GM12878 (cell line): ENCODE data around the gene ITPKB. TPM values are rescaled to one million over a fixed set of nuclear protein-coding genes. Genes with fewer than 3 reads are reported as not detected.

Experiments used
- ATAC-seq: fragments of 200-7000 bp; cut with Tn5 transposase; 3 replicates; pipeline ENCODE4 v1.9.1; 2020; ENCODE audit warnings: mild to moderate bottlenecking, moderate library complexity
- BruUV-seq: library from RNA; stranded (reverse); fragments of 400-500 nt; replicated peaks from 2 replicates; lab custom pipeline; 2021; lab: Mats Ljungman, UMichigan
- CTCF ChIA-PET: fragments of 300-600 bp; sonication (Branson Sonifier 250); formaldehyde crosslinking; extraction: SDS; loops from one replicate; lab custom pipeline; 2021; ENCODE audit warnings: inconsistent platforms; lab: Yijun Ruan, JAX
- POLR2A ChIA-PET: fragments of 350-600 bp; formaldehyde crosslinking; extraction: SDS; loops from one replicate; lab custom pipeline; 2021; ENCODE audit warnings: inconsistent platforms; lab: Charles Lee
- RAD21 ChIA-PET: fragments of 300-600 bp; sonication (Branson Sonifier 250); formaldehyde crosslinking; loops from one replicate; lab custom pipeline; 2023; ENCODE audit warnings: antibody characterized with exemption; ENCODE audit not compliant: unreplicated experiment; lab: Charles Lee
- SMC1A ChIA-PET: fragments of 300-600 bp; sonication (Branson Sonifier 250); formaldehyde crosslinking; loops from one replicate; lab custom pipeline; 2023; ENCODE audit not compliant: unreplicated experiment, uncharacterized antibody; lab: Charles Lee
- DNase-seq: peaks from one replicate; pipeline ENCODE4 v3.0.0-alpha.2; 2011; ENCODE audit warnings: low read depth, low spot score
- FAIRE-seq: peaks from 3 replicates; lab custom pipeline; 2011; peaks lifted over from hg19 to GRCh38; lab: Jason Lieb, UNC
- H2AFZ ChIP-seq: 2 replicates; pipeline ENCODE4 v1.6.0; 2011; ENCODE audit warnings: low read depth, low read length, control low read depth; ENCODE audit not compliant: control insufficient read depth
- H3K27ac ChIP-seq: 2 replicates; pipeline ENCODE4 v1.5.1; 2011; ENCODE audit warnings: control low read depth; ENCODE audit not compliant: control insufficient read depth, insufficient read depth
- H3K27me3 ChIP-seq, 2 experiments: replicated peaks in 1 of 2; 2 replicates each; pipeline versions ENCODE4 v1.6.0 to v1.6.1; 2011; ENCODE audit warnings: low read length in 1 of 2; ENCODE audit not compliant: control insufficient read depth in 2 of 2, insufficient read depth in 2 of 2
- H3K36me3 ChIP-seq, 2 experiments: 2 replicates each; pipeline ENCODE4 v1.5.1; 2011; ENCODE audit warnings: low read length in 1 of 2; ENCODE audit not compliant: control insufficient read depth in 2 of 2, insufficient read depth in 2 of 2
- H3K4me1 ChIP-seq: 2 replicates; pipeline ENCODE4 v1.6.1; 2011; ENCODE audit warnings: mild to moderate bottlenecking, low read length, moderate library complexity, mixed read lengths; ENCODE audit not compliant: control insufficient read depth, insufficient read depth
- H3K4me2 ChIP-seq: 2 replicates; pipeline ENCODE4 v1.6.0; 2011; ENCODE audit warnings: control low read depth; ENCODE audit not compliant: control insufficient read depth, insufficient read depth
- H3K4me3 ChIP-seq: fragments of 200-600 bp; sonication (generic); 2 replicates; pipeline ENCODE4 v1.5.1; 2016
- H3K79me2 ChIP-seq: 2 replicates; pipeline ENCODE4 v1.6.0; 2011; ENCODE audit warnings: low read length; ENCODE audit not compliant: control insufficient read depth, insufficient read depth
- H3K9ac ChIP-seq: 2 replicates; pipeline ENCODE4 v1.8.0; 2011; ENCODE audit warnings: low read length, control low read depth, mixed read lengths; ENCODE audit not compliant: control insufficient read depth, insufficient read depth
- H3K9me3 ChIP-seq: replicated peaks from 3 replicates; pipeline ENCODE4 v1.5.1; 2011; ENCODE audit warnings: mild to moderate bottlenecking, low read length; ENCODE audit not compliant: control insufficient read depth, insufficient read depth
- H4K20me1 ChIP-seq: 2 replicates; pipeline ENCODE4 v1.6.0; 2011; ENCODE audit not compliant: control insufficient read depth, insufficient read depth
- BCL11A ChIP-seq: IDR thresholded peaks from 2 replicates; pipeline ENCODE4 v1.6.1; 2011; ENCODE audit warnings: low read depth, low read length
- CHD1 ChIP-seq: IDR thresholded peaks from 2 replicates; pipeline ENCODE4 v1.6.1; 2012; ENCODE audit warnings: low read depth, low read length, improper control_type of control experiment
- GABPA ChIP-seq: IDR thresholded peaks from 2 replicates; pipeline ENCODE4 v1.6.1; 2014; ENCODE audit warnings: antibody characterized with exemption, low read depth, mild to moderate bottlenecking, inconsistent platforms
- HCFC1 ChIP-seq: fragments of 150-350 bp; IDR thresholded peaks from 2 replicates; pipeline ENCODE4 v1.6.1; 2014; ENCODE audit warnings: low read length
- IRF4 ChIP-seq: IDR thresholded peaks from 2 replicates; pipeline ENCODE4 v1.6.1; 2011; ENCODE audit warnings: low read depth, low read length
- MTA3 ChIP-seq: IDR thresholded peaks from 2 replicates; pipeline ENCODE4 v1.6.1; 2012; ENCODE audit warnings: low read length, inconsistent platforms, borderline replicate concordance
- NFXL1 ChIP-seq: fragments of 450-650 bp; IDR thresholded peaks from 2 replicates; pipeline ENCODE4 v1.6.1; 2017; ENCODE audit warnings: antibody characterized with exemption, mild to moderate bottlenecking, borderline replicate concordance
- PAX8 ChIP-seq: fragments of 450-650 bp; IDR thresholded peaks from 2 replicates; pipeline ENCODE4 v1.6.1; 2017; ENCODE audit warnings: mild to moderate bottlenecking, moderate library complexity
- POU2F2 ChIP-seq: IDR thresholded peaks from 3 replicates; pipeline ENCODE4 v1.6.1; 2011; ENCODE audit warnings: low read depth, mild to moderate bottlenecking, low read length, borderline replicate concordance
- SP1 ChIP-seq: IDR thresholded peaks from one replicate; pipeline ENCODE4 v1.6.1; 2011; ENCODE audit warnings: low read depth, low read length
- ZZZ3 ChIP-seq: IDR thresholded peaks from 2 replicates; pipeline ENCODE4 v1.6.1; 2011; ENCODE audit warnings: low read depth; ENCODE audit not compliant: control insufficient read depth, insufficient read length
- in situ Hi-C: fragments of 300-500 bp; cut with MboI; formaldehyde crosslinking; loops from 9 replicates; pipeline ENCODE4 v1.14.3; 2018; ENCODE audit warnings: mixed read lengths
- intact Hi-C: fragments of 100-400 bp; cut with micrococcal nuclease; formaldehyde crosslinking; loops from one replicate; pipeline ENCODE4 v1.14.2; 2022; ENCODE audit not compliant: unreplicated experiment
- polyA plus RNA-seq, 11 experiments: library from polyadenylated mRNA; depleted of rRNA in 4 of 11; unstranded in 6 of 11; stranded (reverse) in 5 of 11; fragments of >200 nt; fragmentation: Nextera tagmentation in 4 of 11; fragmentation: Illumina TruSeq in 1 of 11; extraction: Ambion mirVana in 4 of 11; extraction: Trizol in 1 of 11; gene quantifications; 1 replicate in 1 of 11; 2 replicates in 10 of 11; pipeline versions ENCODE4 v1.2.1 to v1.2.3, GENCODE V29; 2011 to 2016; ENCODE audit warnings: inconsistent platforms in 2 of 11, missing spikeins in 2 of 11, low read depth in 1 of 11
- total RNA-seq, 4 experiments: library from RNA; depleted of rRNA in 3 of 4; stranded (reverse); fragments of >200 nt in 3 of 4; fragmentation: Illumina TruSeq in 1 of 4; extraction: Trizol in 1 of 4; gene quantifications; 2 replicates each; pipeline versions ENCODE4 v1.2.1 to v1.2.3, GENCODE V29; 2013 to 2021
- TF ChIP-seq, protein P1 (sequence below): IDR thresholded peaks from 2 replicates; pipeline ENCODE4 v1.6.1; 2012; ENCODE audit warnings: improper control_type of control experiment, low read depth, low read length; ENCODE audit not compliant: insufficient replicate concordance
- TF ChIP-seq, protein P2 (sequence below): IDR thresholded peaks from 2 replicates; pipeline ENCODE4 v1.6.1; 2012; ENCODE audit warnings: low read depth, low read length, improper control_type of control experiment

The ITPKB gene
- total and polyA plus RNA-seq, 10 of the 15 experiments (the other 5 are each of a cell fraction or from before 2014, with no cell fraction given) = 1.3 to 38.7 (median 12.9) TPM

DNA sequence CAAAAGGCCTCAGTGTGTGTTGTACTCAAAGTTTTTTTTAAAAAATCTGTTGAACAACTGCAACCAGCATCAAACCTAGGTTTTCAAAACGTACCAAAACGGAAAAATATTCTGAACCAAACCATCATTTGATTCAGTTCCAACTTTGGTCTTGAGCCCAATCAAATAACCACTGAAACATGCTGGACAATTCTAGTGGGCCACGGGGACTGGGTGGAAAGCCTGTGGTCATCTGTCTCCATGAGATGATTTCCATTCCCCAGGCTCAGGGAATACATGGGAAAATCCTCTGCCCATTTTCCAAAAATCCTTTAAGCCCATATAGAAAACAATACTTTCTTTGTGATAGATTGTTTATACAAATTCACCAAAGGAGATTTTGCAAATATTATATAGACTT, 22.5 kb downstream of the ITPKB start (continued):
- TF ChIP-seq, protein P1, sequence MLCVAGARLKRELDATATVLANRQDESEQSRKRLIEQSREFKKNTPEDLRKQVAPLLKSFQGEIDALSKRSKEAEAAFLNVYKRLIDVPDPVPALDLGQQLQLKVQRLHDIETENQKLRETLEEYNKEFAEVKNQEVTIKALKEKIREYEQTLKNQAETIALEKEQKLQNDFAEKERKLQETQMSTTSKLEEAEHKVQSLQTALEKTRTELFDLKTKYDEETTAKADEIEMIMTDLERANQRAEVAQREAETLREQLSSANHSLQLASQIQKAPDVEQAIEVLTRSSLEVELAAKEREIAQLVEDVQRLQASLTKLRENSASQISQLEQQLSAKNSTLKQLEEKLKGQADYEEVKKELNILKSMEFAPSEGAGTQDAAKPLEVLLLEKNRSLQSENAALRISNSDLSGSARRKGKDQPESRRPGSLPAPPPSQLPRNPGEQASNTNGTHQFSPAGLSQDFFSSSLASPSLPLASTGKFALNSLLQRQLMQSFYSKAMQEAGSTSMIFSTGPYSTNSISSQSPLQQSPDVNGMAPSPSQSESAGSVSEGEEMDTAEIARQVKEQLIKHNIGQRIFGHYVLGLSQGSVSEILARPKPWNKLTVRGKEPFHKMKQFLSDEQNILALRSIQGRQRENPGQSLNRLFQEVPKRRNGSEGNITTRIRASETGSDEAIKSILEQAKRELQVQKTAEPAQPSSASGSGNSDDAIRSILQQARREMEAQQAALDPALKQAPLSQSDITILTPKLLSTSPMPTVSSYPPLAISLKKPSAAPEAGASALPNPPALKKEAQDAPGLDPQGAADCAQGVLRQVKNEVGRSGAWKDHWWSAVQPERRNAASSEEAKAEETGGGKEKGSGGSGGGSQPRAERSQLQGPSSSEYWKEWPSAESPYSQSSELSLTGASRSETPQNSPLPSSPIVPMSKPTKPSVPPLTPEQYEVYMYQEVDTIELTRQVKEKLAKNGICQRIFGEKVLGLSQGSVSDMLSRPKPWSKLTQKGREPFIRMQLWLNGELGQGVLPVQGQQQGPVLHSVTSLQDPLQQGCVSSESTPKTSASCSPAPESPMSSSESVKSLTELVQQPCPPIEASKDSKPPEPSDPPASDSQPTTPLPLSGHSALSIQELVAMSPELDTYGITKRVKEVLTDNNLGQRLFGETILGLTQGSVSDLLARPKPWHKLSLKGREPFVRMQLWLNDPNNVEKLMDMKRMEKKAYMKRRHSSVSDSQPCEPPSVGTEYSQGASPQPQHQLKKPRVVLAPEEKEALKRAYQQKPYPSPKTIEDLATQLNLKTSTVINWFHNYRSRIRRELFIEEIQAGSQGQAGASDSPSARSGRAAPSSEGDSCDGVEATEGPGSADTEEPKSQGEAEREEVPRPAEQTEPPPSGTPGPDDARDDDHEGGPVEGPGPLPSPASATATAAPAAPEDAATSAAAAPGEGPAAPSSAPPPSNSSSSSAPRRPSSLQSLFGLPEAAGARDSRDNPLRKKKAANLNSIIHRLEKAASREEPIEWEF = no peak
- no peak for TF ChIP-seq IRF4
- no peak for TF ChIP-seq BCL11A
- no peak for TF ChIP-seq SP1
- TF ChIP-seq, all 136 proteins: peak for 0

DNA sequence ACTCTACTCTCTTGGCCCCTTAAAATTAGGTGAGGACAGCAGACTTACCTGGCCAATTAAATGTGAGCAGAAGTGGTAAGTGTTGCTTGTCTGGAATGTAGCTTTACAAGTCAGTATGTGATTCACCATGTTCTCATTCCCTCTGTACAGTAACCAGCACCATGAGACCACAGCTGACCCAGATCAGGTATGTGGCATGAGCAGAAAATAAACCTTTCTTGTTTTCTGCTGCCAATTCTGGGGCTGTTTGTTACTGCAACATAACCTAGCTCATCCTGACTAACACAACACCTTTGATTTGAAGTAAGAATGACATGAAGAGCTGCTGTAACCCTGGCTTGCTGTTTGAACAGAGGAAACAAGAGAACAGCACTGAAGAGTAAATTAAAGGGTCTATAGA, 24.9 kb downstream of the ITPKB start:
- in situ Hi-C loops (no loop called here), intact Hi-C loops (no loop called here)
- no peak overlapping the region for H3K4me3 ChIP-seq
- no peak for FAIRE-seq
- peaks cover 46% of the 10 kb centered on the region for H3K79me2 ChIP-seq
- H3K4me1 ChIP-seq = peaks cover 31% of the 10 kb centered on the region
- H3K27ac ChIP-seq = no peak overlapping the region
- BruUV-seq = no TSS peak
- SMC1A ChIA-PET = interaction anchor here (1.0 kb wide), 1 partner anchor 51 kb away, joined by 4 read pairs; no protein-coding TSS in a partner anchor
- POLR2A ChIA-PET = interaction anchor here (0.5 to 1.8 kb wide), 2 partner anchors 21 to 25 kb away, joined by 4 read pairs; partner anchors contain the start of gene ITPKB
- no peak overlapping the region for H3K4me2 ChIP-seq
- peaks cover under 1 to 2% of the 10 kb centered on the region in 2 experiments; a peak in 3 of 4 replicates for H3K36me3 ChIP-seq
- no peak for DNase-seq
- RAD21 ChIA-PET = no interaction called here
- no peaks in the 10 kb centered on the region for H4K20me1 ChIP-seq
- TF ChIP-seq HCFC1 (no peak), POU2F2 (no peak), MTA3 (no peak), CHD1 (no peak), NFXL1 (no peak), ZZZ3 (no peak), PAX8 (no peak), GABPA (no peak)
- TF ChIP-seq, protein P2, sequence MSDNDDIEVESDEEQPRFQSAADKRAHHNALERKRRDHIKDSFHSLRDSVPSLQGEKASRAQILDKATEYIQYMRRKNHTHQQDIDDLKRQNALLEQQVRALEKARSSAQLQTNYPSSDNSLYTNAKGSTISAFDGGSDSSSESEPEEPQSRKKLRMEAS = no peak
- CTCF ChIA-PET = interaction anchor here (0.7 kb wide), 1 partner anchor 96 kb away, joined by 3 read pairs; no protein-coding TSS in a partner anchor
- peaks cover 8% of the 10 kb centered on the region for H3K9me3 ChIP-seq
- H3K27me3 ChIP-seq = no peaks in the 10 kb centered on the region
- no peak overlapping the region for H2AFZ ChIP-seq
- no peak overlapping the region for H3K9ac ChIP-seq
- no peak for ATAC-seq
